Hepatocyte (in vitro differentiated cells): ENCODE measurements around the gene RICTOR.

Experiments used
- CTCF ChIP-seq: fragments of 200-600 bp; sonication (generic); IDR thresholded peaks from 2 replicates; pipeline ENCODE4 v1.5.1; 2016; ENCODE audit warnings: antibody characterized with exemption, mild to moderate bottlenecking; ENCODE audit not compliant: poor library complexity
- EZH2 ChIP-seq: fragments of 200-600 bp; sonication (generic); IDR thresholded peaks from 2 replicates; pipeline ENCODE4 v1.6.1; 2016; ENCODE audit warnings: antibody characterized with exemption, mild to moderate bottlenecking, borderline replicate concordance
- EZH2phosphoT487 ChIP-seq: fragments of 200-600 bp; sonication (generic); IDR thresholded peaks from one replicate; pipeline ENCODE4 v1.6.1; 2018; ENCODE audit warnings: antibody characterized with exemption, mild to moderate bottlenecking, low read depth, moderate library complexity; ENCODE audit not compliant: unreplicated experiment, severe bottlenecking

- TF ChIP-seq CTCF (no peak), EZH2 (no peak), EZH2phosphoT487 (no peak)
Observed at GRCh38 chr5:39119404-39120051, 45.3 kb upstream of the RICTOR start.
